GM12878 (cell line): ENCODE measurements around the gene MFGE8. TPM values are rescaled to one million over a fixed set of nuclear protein-coding genes. Genes with fewer than 3 reads are reported as not detected.

Experiments used
- ATAC-seq: fragments of 200-7000 bp; cut with Tn5 transposase; 3 replicates; pipeline ENCODE4 v1.9.1; 2020; ENCODE audit warnings: mild to moderate bottlenecking, moderate library complexity
- BruUV-seq: library from RNA; stranded (reverse); fragments of 400-500 nt; replicated peaks from 2 replicates; lab custom pipeline; 2021; lab: Mats Ljungman, UMichigan
- CTCF ChIA-PET: fragments of 300-600 bp; sonication (Branson Sonifier 250); formaldehyde crosslinking; extraction: SDS; loops from one replicate; lab custom pipeline; 2021; ENCODE audit warnings: inconsistent platforms; lab: Yijun Ruan, JAX
- POLR2A ChIA-PET: fragments of 350-600 bp; formaldehyde crosslinking; extraction: SDS; loops from one replicate; lab custom pipeline; 2021; ENCODE audit warnings: inconsistent platforms; lab: Charles Lee
- RAD21 ChIA-PET: fragments of 300-600 bp; sonication (Branson Sonifier 250); formaldehyde crosslinking; loops from one replicate; lab custom pipeline; 2023; ENCODE audit warnings: antibody characterized with exemption; ENCODE audit not compliant: unreplicated experiment; lab: Charles Lee
- SMC1A ChIA-PET: fragments of 300-600 bp; sonication (Branson Sonifier 250); formaldehyde crosslinking; loops from one replicate; lab custom pipeline; 2023; ENCODE audit not compliant: unreplicated experiment, uncharacterized antibody; lab: Charles Lee
- DNase-seq: peaks from one replicate; pipeline ENCODE4 v3.0.0-alpha.2; 2011; ENCODE audit warnings: low read depth, low spot score
- FAIRE-seq: peaks from 3 replicates; lab custom pipeline; 2011; peaks lifted over from hg19 to GRCh38; lab: Jason Lieb, UNC
- H2AFZ ChIP-seq: 2 replicates; pipeline ENCODE4 v1.6.0; 2011; ENCODE audit warnings: low read depth, low read length, control low read depth; ENCODE audit not compliant: control insufficient read depth
- H3K27ac ChIP-seq: 2 replicates; pipeline ENCODE4 v1.5.1; 2011; ENCODE audit warnings: control low read depth; ENCODE audit not compliant: control insufficient read depth, insufficient read depth
- H3K27me3 ChIP-seq, 2 experiments: replicated peaks in 1 of 2; 2 replicates each; pipeline versions ENCODE4 v1.6.0 to v1.6.1; 2011; ENCODE audit warnings: low read length in 1 of 2; ENCODE audit not compliant: control insufficient read depth in 2 of 2, insufficient read depth in 2 of 2
- H3K36me3 ChIP-seq, 2 experiments: 2 replicates each; pipeline ENCODE4 v1.5.1; 2011; ENCODE audit warnings: low read length in 1 of 2; ENCODE audit not compliant: control insufficient read depth in 2 of 2, insufficient read depth in 2 of 2
- H3K4me1 ChIP-seq: 2 replicates; pipeline ENCODE4 v1.6.1; 2011; ENCODE audit warnings: mild to moderate bottlenecking, low read length, moderate library complexity, mixed read lengths; ENCODE audit not compliant: control insufficient read depth, insufficient read depth
- H3K4me2 ChIP-seq: 2 replicates; pipeline ENCODE4 v1.6.0; 2011; ENCODE audit warnings: control low read depth; ENCODE audit not compliant: control insufficient read depth, insufficient read depth
- H3K4me3 ChIP-seq: fragments of 200-600 bp; sonication (generic); 2 replicates; pipeline ENCODE4 v1.5.1; 2016
- H3K79me2 ChIP-seq: 2 replicates; pipeline ENCODE4 v1.6.0; 2011; ENCODE audit warnings: low read length; ENCODE audit not compliant: control insufficient read depth, insufficient read depth
- H3K9ac ChIP-seq: 2 replicates; pipeline ENCODE4 v1.8.0; 2011; ENCODE audit warnings: low read length, control low read depth, mixed read lengths; ENCODE audit not compliant: control insufficient read depth, insufficient read depth
- H3K9me3 ChIP-seq: replicated peaks from 3 replicates; pipeline ENCODE4 v1.5.1; 2011; ENCODE audit warnings: mild to moderate bottlenecking, low read length; ENCODE audit not compliant: control insufficient read depth, insufficient read depth
- H4K20me1 ChIP-seq: 2 replicates; pipeline ENCODE4 v1.6.0; 2011; ENCODE audit not compliant: control insufficient read depth, insufficient read depth
- ATF3 ChIP-seq: IDR thresholded peaks from 2 replicates; pipeline ENCODE4 v1.6.1; 2011; ENCODE audit warnings: low read depth, mild to moderate bottlenecking, low read length, moderate library complexity, borderline replicate concordance; ENCODE audit errors: extremely low read depth
- BCL11A ChIP-seq: IDR thresholded peaks from 2 replicates; pipeline ENCODE4 v1.6.1; 2011; ENCODE audit warnings: low read depth, low read length
- CBFB ChIP-seq: IDR thresholded peaks from 2 replicates; pipeline ENCODE4 v1.6.1; 2016; ENCODE audit warnings: antibody characterized with exemption, low read depth
- CTCF ChIP-seq, 3 experiments: IDR thresholded peaks in 2 of 3; conservative IDR thresholded peaks in 1 of 3; 2 replicates each; pipeline ENCODE4 v1.5.1; 2011; ENCODE audit warnings: low read depth in 3 of 3, low read length in 3 of 3, mild to moderate bottlenecking in 3 of 3, control low read depth in 2 of 3, moderate library complexity in 2 of 3, inconsistent platforms in 1 of 3, mixed read lengths in 1 of 3; ENCODE audit not compliant: control insufficient read depth in 2 of 3, insufficient read depth in 1 of 3; ENCODE audit errors: extremely low read depth in 1 of 3
- IKZF1 ChIP-seq: fragments of 450-650 bp; conservative IDR thresholded peaks from 2 replicates; pipeline ENCODE4 v1.6.1; 2017; ENCODE audit warnings: antibody characterized with exemption, mild to moderate bottlenecking
- PAX8 ChIP-seq: fragments of 450-650 bp; IDR thresholded peaks from 2 replicates; pipeline ENCODE4 v1.6.1; 2017; ENCODE audit warnings: mild to moderate bottlenecking, moderate library complexity
- RB1 ChIP-seq: fragments of 450-650 bp; formaldehyde crosslinking; IDR thresholded peaks from 2 replicates; pipeline ENCODE4 v1.6.1; 2017; ENCODE audit warnings: mild to moderate bottlenecking, borderline replicate concordance
- ZBTB11 ChIP-seq: fragments of 450-650 bp; formaldehyde crosslinking; IDR thresholded peaks from 2 replicates; pipeline ENCODE4 v1.5.0; 2022; ENCODE audit warnings: mild to moderate bottlenecking, missing genetic modification characterization
- ZBTB33 ChIP-seq: fragments of 450-650 bp; IDR thresholded peaks from 2 replicates; pipeline ENCODE4 v1.6.1; 2017; ENCODE audit warnings: mild to moderate bottlenecking
- ZNF592 ChIP-seq: fragments of 450-650 bp; IDR thresholded peaks from 2 replicates; pipeline ENCODE4 v1.6.1; 2017; ENCODE audit warnings: mild to moderate bottlenecking, moderate library complexity
- WGBS: methylation state at CpG from one replicate; pipeline ENCODE4 v1.1.6; 2016; ENCODE audit warnings: low lambda C conversion rate; ENCODE audit not compliant: insufficient replicate concordance, insufficient coverage; ENCODE audit errors: missing lambda C conversion rate; 5-methylcytosine and 5-hydroxymethylcytosine counted together
- in situ Hi-C: fragments of 300-500 bp; cut with MboI; formaldehyde crosslinking; loops from 9 replicates; pipeline ENCODE4 v1.14.3; 2018; ENCODE audit warnings: mixed read lengths
- intact Hi-C: fragments of 100-400 bp; cut with micrococcal nuclease; formaldehyde crosslinking; loops from one replicate; pipeline ENCODE4 v1.14.2; 2022; ENCODE audit not compliant: unreplicated experiment
- polyA plus RNA-seq, 11 experiments: library from polyadenylated mRNA; depleted of rRNA in 4 of 11; unstranded in 6 of 11; stranded (reverse) in 5 of 11; fragments of >200 nt; fragmentation: Nextera tagmentation in 4 of 11; fragmentation: Illumina TruSeq in 1 of 11; extraction: Ambion mirVana in 4 of 11; extraction: Trizol in 1 of 11; gene quantifications; 1 replicate in 1 of 11; 2 replicates in 10 of 11; pipeline versions ENCODE4 v1.2.1 to v1.2.3, GENCODE V29; 2011 to 2016; ENCODE audit warnings: inconsistent platforms in 2 of 11, missing spikeins in 2 of 11, low read depth in 1 of 11
- total RNA-seq, 4 experiments: library from RNA; depleted of rRNA in 3 of 4; stranded (reverse); fragments of >200 nt in 3 of 4; fragmentation: Illumina TruSeq in 1 of 4; extraction: Trizol in 1 of 4; gene quantifications; 2 replicates each; pipeline versions ENCODE4 v1.2.1 to v1.2.3, GENCODE V29; 2013 to 2021

The MFGE8 gene
- total and polyA plus RNA-seq, 10 of the 15 experiments (the other 5 are each of a cell fraction or from before 2014, with no cell fraction given), result 0.81 to 5.9 (median 1.0) TPM; not detected in 2

GRCh38 chr15:88894348-88894818, 18.8 kb downstream of the MFGE8 start:
- Histone ChIP-seq H3K27ac (no peak overlapping the region), H3K36me3 (no peaks in the 10 kb centered on the region), H3K9me3 (no peaks in the 10 kb centered on the region), H3K4me2 (peak overlapping the region; percentile 14), H3K27me3 (peaks cover 0 to 5% of the 10 kb centered on the region in 2 experiments; a peak in 2 of 4 replicates), H4K20me1 (no peaks in the 10 kb centered on the region), H3K4me3 (peak overlapping the region; percentile 38; the same call in 1 of the 2 replicates), H3K79me2 (no peaks in the 10 kb centered on the region), H2AFZ (0 out of 2 replicates have a peak overlapping the region, but pooled peaks have one; percentile 8), H3K4me1 (peaks cover 3% of the 10 kb centered on the region), H3K9ac (no peak overlapping the region)
- POLR2A ChIA-PET, result no interaction called here
- FAIRE-seq, result no peak
- ATAC-seq, result peak; percentile 75
- DNase-seq, result no peak
- CTCF ChIA-PET, result interaction anchor here (0.7 to 2.9 kb wide), 4 partner anchors 11 to 209 kb away, joined by 3 to 18 read pairs (median 6); no protein-coding TSS in a partner anchor
- BruUV-seq, result no TSS peak
- 9% methylated on average over 23 of the region's 23 CpGs for whole genome bisulfite sequencing
- intact Hi-C loops (loop anchor here (1.0 to 2.0 kb wide), 4 partner anchors 122 to 282 kb away; no protein-coding TSS in a partner anchor), in situ Hi-C loops (no loop called here)
- RAD21 ChIA-PET, result interaction anchor here (1.0 kb wide), 1 partner anchor 16 kb away, joined by 3 read pairs; no protein-coding TSS in a partner anchor
- SMC1A ChIA-PET, result no interaction called here
- TF ChIP-seq PAX8 (no peak), ZNF592 (no peak), ZBTB33 (0 out of 2 replicates have a peak, but pooled peaks have one; percentile 32), IKZF1 (no peak), CTCF (IDR thresholded peaks at IDR 0.05 in 2 of 3, conservative IDR thresholded peaks at IDR 0.05 in 1 of 3; ENCODE audit: control insufficient read depth in 2 of 3, extremely low read depth in 1 of 3, insufficient read depth in 1 of 3, low read depth in 3 of 3, low read length in 3 of 3) (peak; percentile 73 to 92 (median 82)), RB1 (no peak), ZBTB11 (CRISPR knock-in tag) (no peak), CBFB (no peak), BCL11A (no peak), ATF3 (no peak)
